ENCODE results near the gene ARHGAP32.

ARHGAP32 gene

DNA sequence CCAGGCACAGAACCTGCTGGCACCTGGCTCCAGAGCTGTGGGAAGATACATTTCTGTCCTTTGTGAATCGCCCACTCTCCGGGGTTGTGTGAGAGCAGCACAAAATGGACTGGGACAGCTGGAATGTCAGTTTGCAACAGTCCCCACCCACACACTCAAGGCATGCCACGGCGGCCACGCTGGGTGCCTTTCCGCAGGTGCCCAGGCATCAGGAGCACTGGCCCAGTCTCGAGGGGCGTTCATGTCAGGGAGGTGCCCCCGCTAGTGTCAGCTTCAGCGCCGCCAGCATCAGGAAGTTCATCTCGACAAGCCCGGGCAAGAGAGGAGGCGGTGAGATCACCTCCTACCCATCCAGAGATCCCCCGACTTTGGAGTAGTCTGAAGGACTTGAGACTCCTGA lies 251.5 kb downstream of the ARHGAP32 start:
- TF ChIP-seq ZNF8 (CRISPR knock-in tag; IDR thresholded peaks at IDR 0.05), result no peak
- TF ChIP-seq ZFP3 (CRISPR knock-in tag; IDR thresholded peaks at IDR 0.05), result no peak
- TF ChIP-seq CREB5 (CRISPR knock-in tag; IDR thresholded peaks at IDR 0.05; ENCODE audit: low read depth), result no peak
- no peak for TF ChIP-seq ARNTL (CRISPR knock-in tag; IDR thresholded peaks at IDR 0.05; ENCODE audit: borderline replicate concordance, low read depth)
- ATAC-seq, result no peak

DNA sequence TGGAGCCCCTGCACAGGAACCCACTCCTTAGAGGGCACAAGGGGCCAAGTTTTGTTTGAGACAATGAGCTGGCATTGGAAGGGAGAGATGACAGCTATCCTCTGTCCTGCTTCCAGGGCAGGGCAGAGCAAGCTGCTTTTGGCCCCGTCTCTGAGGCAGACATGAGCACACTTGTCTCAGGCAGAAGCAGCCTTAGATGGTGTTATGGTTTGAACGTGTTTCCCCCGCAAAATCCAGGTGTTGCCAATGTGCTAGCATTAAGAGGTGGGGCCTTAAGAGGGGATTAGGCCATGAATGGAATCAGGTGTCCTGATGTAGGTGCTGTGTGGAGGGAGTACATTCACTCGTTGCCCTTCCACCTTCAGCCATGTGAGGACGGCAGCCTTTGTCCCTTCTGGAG lies 252.0 kb downstream of the ARHGAP32 start:
- TF ChIP-seq ISL1 (CRISPR knock-in tag; IDR thresholded peaks at IDR 0.05), result no peak
- TF ChIP-seq SNAI2 (CRISPR knock-in tag; IDR thresholded peaks at IDR 0.05), result no peak
- TF ChIP-seq CSDC2 (CRISPR knock-in tag; IDR thresholded peaks at IDR 0.05), result no peak
- TF ChIP-seq ZFP3 (CRISPR knock-in tag; IDR thresholded peaks at IDR 0.05), result no peak
- TF ChIP-seq TOX (CRISPR knock-in tag; IDR thresholded peaks at IDR 0.05; ENCODE audit: borderline replicate concordance), result no peak
- TF ChIP-seq OSR1 (CRISPR knock-in tag; IDR thresholded peaks at IDR 0.05), result no peak
- TF ChIP-seq TCF4 (CRISPR knock-in tag; IDR thresholded peaks at IDR 0.05; ENCODE audit: borderline replicate concordance), result no peak
- TF ChIP-seq ZNF8 (CRISPR knock-in tag; IDR thresholded peaks at IDR 0.05), result no peak
- TF ChIP-seq POU6F1 (CRISPR knock-in tag; IDR thresholded peaks at IDR 0.05; ENCODE audit: borderline replicate concordance, low read depth), result no peak
- TF ChIP-seq ZNF70 (CRISPR knock-in tag; IDR thresholded peaks at IDR 0.05), result no peak
- no peak for TF ChIP-seq BACH2 (CRISPR knock-in tag; IDR thresholded peaks at IDR 0.05; ENCODE audit: borderline replicate concordance)
- TF ChIP-seq ARNTL (CRISPR knock-in tag; IDR thresholded peaks at IDR 0.05; ENCODE audit: borderline replicate concordance, low read depth), result no peak
- no peak for TF ChIP-seq ESRRG (CRISPR knock-in tag; IDR thresholded peaks at IDR 0.05)
- TF ChIP-seq, protein P1, sequence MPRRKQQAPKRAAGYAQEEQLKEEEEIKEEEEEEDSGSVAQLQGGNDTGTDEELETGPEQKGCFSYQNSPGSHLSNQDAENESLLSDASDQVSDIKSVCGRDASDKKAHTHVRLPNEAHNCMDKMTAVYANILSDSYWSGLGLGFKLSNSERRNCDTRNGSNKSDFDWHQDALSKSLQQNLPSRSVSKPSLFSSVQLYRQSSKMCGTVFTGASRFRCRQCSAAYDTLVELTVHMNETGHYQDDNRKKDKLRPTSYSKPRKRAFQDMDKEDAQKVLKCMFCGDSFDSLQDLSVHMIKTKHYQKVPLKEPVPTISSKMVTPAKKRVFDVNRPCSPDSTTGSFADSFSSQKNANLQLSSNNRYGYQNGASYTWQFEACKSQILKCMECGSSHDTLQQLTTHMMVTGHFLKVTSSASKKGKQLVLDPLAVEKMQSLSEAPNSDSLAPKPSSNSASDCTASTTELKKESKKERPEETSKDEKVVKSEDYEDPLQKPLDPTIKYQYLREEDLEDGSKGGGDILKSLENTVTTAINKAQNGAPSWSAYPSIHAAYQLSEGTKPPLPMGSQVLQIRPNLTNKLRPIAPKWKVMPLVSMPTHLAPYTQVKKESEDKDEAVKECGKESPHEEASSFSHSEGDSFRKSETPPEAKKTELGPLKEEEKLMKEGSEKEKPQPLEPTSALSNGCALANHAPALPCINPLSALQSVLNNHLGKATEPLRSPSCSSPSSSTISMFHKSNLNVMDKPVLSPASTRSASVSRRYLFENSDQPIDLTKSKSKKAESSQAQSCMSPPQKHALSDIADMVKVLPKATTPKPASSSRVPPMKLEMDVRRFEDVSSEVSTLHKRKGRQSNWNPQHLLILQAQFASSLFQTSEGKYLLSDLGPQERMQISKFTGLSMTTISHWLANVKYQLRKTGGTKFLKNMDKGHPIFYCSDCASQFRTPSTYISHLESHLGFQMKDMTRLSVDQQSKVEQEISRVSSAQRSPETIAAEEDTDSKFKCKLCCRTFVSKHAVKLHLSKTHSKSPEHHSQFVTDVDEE (CRISPR knock-in tag; IDR thresholded peaks at IDR 0.05), result no peak
- no peak for TF ChIP-seq ZNF565 (CRISPR knock-in tag; conservative IDR thresholded peaks at IDR 0.05; ENCODE audit: low read depth)
- no peak for TF ChIP-seq CSRNP3 (CRISPR knock-in tag; IDR thresholded peaks at IDR 0.05)
- TF ChIP-seq ZC3H10 (CRISPR knock-in tag; IDR thresholded peaks at IDR 0.05), result no peak
- TF ChIP-seq CREB5 (CRISPR knock-in tag; IDR thresholded peaks at IDR 0.05; ENCODE audit: low read depth), result no peak
- TF ChIP-seq ZFP30 (CRISPR knock-in tag; IDR thresholded peaks at IDR 0.05), result no peak
- ATAC-seq, result no peak

GRCh38 chr11:128939591-128939990 lies 252.5 kb downstream of the ARHGAP32 start:
- no peak for ATAC-seq
- no peak for TF ChIP-seq RARB (CRISPR knock-in tag; IDR thresholded peaks at IDR 0.05)
- no peak for TF ChIP-seq PPARA (CRISPR knock-in tag; IDR thresholded peaks at IDR 0.05; ENCODE audit: borderline replicate concordance)
- TF ChIP-seq TOX (CRISPR knock-in tag; IDR thresholded peaks at IDR 0.05; ENCODE audit: borderline replicate concordance), result no peak
